Activated naive CD8-positive, alpha-beta T cell (primary cell): ENCODE data around the gene TSPAN18.

Experiments used
- H3K27ac Mint-ChIP-seq: one replicate; pipeline ENCODE4 v1.8.0; 2021; ENCODE audit warnings: mixed read lengths
- H3K27me3 Mint-ChIP-seq: one replicate; pipeline ENCODE4 v1.8.0; 2021; ENCODE audit warnings: mixed read lengths
- H3K36me3 Mint-ChIP-seq: one replicate; pipeline ENCODE4 v1.8.0; 2021; ENCODE audit warnings: mixed read lengths
- H3K4me1 Mint-ChIP-seq: one replicate; pipeline ENCODE4 v1.8.0; 2021; ENCODE audit warnings: low read depth, mixed read lengths
- H3K4me3 Mint-ChIP-seq: one replicate; pipeline ENCODE4 v1.8.0; 2021; ENCODE audit warnings: mild to moderate bottlenecking, mixed read lengths
- H3K9me3 Mint-ChIP-seq: one replicate; pipeline ENCODE4 v1.8.0; 2021; ENCODE audit warnings: low read depth, mixed read lengths

The TSPAN18 gene

DNA sequence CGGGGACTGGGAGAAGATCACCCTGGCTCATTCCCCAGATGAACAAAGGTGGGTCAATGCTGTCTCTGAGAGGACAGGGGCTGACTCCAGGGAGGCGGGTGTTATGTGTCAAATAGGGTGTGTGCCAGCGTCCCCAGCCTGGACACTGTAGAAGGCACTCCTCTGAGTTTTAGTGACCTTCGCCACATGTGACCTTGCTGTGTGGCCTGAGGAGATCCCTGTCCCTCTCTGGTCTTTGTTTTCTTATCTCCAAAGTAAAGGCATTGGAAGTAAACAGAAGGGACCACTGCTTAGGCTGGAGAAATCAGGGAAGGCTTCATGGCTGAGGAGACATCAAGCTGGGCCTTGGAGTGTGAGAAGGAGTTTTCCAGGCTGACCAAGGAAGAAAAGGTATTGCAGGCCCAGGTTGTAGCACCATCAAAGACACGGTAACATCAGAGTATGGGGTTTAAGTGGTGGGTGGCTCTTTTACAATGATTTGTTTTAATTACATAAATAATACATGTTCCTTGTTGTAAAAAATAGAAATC, 149.5 kb downstream of the TSPAN18 start:
- peaks cover 2% of the 10 kb centered on the region for H3K36me3 Mint-ChIP-seq
- H3K27me3 Mint-ChIP-seq = no peaks in the 10 kb centered on the region
- no peaks in the 10 kb centered on the region for H3K9me3 Mint-ChIP-seq
- H3K4me3 Mint-ChIP-seq = no peak overlapping the region
- H3K27ac Mint-ChIP-seq = no peak overlapping the region
- no peaks in the 10 kb centered on the region for H3K4me1 Mint-ChIP-seq

DNA sequence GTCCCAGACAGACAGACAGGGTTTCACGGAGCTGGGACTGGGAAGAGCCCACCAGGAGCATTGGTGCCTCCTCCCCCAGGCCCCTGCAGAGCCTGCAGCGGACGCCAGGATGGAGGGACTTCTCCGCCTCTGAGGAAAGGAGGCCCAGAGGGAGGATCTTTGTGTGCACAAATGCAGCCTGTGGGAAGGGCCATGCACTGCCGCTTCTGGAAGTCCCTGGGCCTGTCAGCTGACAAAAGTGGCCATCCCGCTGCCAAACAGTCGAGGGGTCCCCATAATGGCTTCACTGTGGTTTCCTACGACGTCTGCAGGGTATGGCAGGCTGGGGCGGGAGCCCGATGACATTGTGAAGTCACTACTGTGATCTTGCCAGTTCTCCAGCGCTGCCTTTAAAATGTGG, 150.1 kb downstream of the TSPAN18 start:
- H3K27me3 Mint-ChIP-seq = no peaks in the 10 kb centered on the region
- H3K36me3 Mint-ChIP-seq = no peaks in the 10 kb centered on the region
- H3K27ac Mint-ChIP-seq = no peak overlapping the region
- no peak overlapping the region for H3K4me3 Mint-ChIP-seq
- no peaks in the 10 kb centered on the region for H3K9me3 Mint-ChIP-seq
- H3K4me1 Mint-ChIP-seq = no peaks in the 10 kb centered on the region

DNA sequence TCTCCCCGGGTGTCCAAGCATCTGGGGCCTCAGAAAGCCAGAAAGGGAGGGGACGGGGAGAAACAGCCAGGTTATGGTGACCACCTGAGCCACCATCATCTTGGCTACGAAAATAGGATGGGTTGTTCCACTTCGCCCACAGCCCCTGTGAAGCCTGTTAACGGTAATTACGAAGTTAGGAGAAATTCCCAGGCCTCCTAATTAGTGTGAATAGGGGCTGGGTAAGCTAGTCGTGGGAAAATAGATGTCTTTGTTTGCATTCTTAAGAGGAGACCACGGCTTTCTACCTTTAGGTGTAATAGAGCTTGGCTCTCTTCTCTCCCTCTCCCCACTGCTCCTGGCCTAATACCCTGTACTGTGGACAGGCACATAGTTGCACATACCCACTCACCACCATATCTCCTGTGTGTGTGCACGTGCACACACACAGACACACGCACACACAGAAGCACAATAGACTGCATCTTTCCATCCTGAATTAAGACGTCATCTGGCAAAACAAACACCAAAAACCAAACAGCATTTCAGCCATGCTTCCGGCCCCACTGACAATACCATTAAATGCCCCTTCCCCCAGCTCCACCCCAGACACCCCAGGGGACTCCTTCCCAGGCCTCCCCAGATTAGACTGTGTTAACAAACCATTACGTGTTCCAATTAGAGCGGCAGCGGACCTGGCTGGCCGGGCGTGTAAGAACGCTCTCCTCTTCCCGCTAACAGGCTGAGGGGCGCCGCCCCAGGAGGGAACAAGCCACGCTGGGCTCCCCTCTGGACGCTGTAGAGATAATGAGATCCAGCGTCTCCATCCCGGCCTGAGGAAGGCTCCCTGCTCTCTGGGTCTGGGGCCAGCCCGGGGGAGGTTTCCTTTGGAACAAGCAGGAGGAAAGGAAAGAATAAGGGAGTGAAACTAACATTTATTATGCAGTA, 151.1 kb downstream of the TSPAN18 start:
- Mint-ChIP-seq H3K36me3 (no peaks in the 10 kb centered on the region), H3K27ac (no peak overlapping the region), H3K9me3 (no peaks in the 10 kb centered on the region), H3K4me3 (no peak overlapping the region), H3K27me3 (no peaks in the 10 kb centered on the region), H3K4me1 (no peaks in the 10 kb centered on the region)

DNA sequence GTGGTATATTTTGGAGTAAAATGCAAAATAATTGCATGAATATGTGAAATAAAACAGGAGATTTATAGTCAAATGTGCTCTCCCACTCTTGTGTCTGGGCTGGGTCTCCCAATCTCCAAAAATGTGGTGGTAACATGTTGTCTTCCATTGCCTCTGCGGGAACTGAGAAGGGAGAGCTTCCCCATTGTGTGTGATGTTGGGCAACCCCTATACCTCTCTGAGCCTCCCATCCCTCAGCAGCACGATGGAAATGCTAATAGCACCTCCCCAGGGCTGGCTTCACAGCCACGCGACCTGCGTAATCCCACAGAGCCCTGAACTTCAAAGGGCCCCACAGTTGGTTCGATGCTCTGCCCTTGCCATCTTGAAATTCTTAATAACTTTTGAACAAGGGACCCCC, 151.9 kb downstream of the TSPAN18 start:
- H3K36me3 Mint-ChIP-seq = no peaks in the 10 kb centered on the region
- H3K27ac Mint-ChIP-seq = no peak overlapping the region
- no peaks in the 10 kb centered on the region for H3K9me3 Mint-ChIP-seq
- no peaks in the 10 kb centered on the region for H3K4me1 Mint-ChIP-seq
- no peak overlapping the region for H3K4me3 Mint-ChIP-seq
- H3K27me3 Mint-ChIP-seq = no peaks in the 10 kb centered on the region

DNA sequence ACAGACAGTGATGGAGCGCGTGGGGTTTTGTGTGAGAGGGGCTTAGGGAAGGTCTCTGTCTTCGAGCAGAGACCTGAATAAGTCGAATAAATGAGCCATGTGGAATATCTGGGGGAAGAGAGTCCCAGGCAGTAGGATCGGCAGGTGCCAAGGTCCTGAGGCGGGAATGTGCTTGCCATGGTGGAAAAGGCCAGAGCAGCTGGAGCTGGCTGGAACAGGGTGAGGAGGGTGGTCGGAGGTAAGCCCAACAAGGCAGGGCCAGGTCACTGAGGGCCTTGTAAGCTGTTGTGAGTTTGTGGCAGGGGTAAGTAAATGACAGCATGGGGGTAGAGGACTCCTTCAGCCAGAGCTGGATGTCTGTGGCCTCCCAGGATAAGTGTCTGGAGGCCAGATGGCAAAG, 152.7 kb downstream of the TSPAN18 start:
- Mint-ChIP-seq H3K4me1 (no peaks in the 10 kb centered on the region), H3K27ac (no peak overlapping the region), H3K4me3 (no peak overlapping the region), H3K36me3 (no peaks in the 10 kb centered on the region), H3K27me3 (no peaks in the 10 kb centered on the region), H3K9me3 (no peaks in the 10 kb centered on the region)

DNA sequence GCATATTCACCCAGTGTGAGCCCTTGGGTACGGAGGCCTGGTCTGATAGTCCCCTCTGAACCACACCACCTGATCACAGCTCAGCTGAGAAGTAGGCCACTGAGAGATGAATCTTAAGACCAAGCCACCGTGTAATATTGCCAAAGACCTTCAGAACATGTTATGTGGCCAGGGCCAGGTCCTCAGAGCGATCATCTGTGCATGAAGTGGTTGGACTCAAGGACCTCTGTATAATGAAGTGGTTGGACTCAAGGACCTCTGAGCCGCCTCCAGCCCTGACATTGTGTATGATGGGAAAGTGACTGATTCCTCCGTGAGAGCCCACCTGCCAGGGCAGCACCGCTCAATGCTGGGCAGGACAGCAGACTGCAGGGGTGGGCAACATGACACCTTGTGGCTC, 153.7 kb downstream of the TSPAN18 start:
- H3K4me1 Mint-ChIP-seq = no peaks in the 10 kb centered on the region
- H3K4me3 Mint-ChIP-seq = no peak overlapping the region
- no peaks in the 10 kb centered on the region for H3K36me3 Mint-ChIP-seq
- H3K27me3 Mint-ChIP-seq = no peaks in the 10 kb centered on the region
- no peak overlapping the region for H3K27ac Mint-ChIP-seq
- H3K9me3 Mint-ChIP-seq = no peaks in the 10 kb centered on the region

DNA sequence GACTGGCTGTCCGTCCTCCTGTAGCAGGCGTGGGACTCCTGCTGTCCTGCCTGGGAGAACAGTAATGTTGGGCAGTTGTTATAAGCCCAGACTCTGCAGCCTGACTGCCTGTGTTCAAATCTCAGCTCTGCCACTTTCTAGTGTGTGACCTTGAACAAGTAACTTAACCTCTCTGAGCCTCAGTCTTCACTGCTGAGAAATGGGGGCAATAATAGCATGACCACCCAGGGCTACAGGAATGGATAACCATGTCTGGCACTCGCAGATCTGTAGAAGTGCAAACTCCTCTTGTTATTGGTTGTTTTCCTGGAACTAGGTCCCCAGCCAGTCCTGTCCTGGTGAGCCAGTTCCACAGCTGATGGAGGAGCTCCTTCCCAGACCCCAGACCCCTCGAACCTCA, 154.2 kb downstream of the TSPAN18 start:
- Mint-ChIP-seq H3K4me3 (no peak overlapping the region), H3K9me3 (no peaks in the 10 kb centered on the region), H3K27me3 (no peaks in the 10 kb centered on the region), H3K27ac (no peak overlapping the region), H3K36me3 (no peaks in the 10 kb centered on the region), H3K4me1 (no peaks in the 10 kb centered on the region)

DNA sequence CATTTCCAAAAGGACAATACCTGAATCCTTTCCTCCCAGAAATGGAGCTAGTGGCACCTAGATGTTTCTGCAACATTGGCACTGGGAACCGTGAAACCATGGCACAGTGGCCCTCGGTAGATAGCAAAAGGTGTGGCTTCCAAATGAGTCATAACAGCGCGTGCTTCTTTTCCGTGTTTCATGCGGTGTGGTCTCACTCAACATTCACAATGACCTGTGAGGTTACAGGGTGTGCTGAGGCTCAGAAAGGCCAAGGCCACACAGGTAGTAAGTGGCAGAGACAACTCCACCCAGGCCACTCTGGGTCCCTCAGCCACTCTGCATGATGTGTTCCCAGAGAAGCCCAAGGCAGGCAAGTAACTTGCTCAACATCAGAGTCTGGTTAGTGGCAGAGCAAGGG, 156.5 kb downstream of the TSPAN18 start:
- H3K36me3 Mint-ChIP-seq = no peaks in the 10 kb centered on the region
- H3K9me3 Mint-ChIP-seq = no peaks in the 10 kb centered on the region
- H3K4me3 Mint-ChIP-seq = no peak overlapping the region
- no peaks in the 10 kb centered on the region for H3K4me1 Mint-ChIP-seq
- no peak overlapping the region for H3K27ac Mint-ChIP-seq
- H3K27me3 Mint-ChIP-seq = no peaks in the 10 kb centered on the region

DNA sequence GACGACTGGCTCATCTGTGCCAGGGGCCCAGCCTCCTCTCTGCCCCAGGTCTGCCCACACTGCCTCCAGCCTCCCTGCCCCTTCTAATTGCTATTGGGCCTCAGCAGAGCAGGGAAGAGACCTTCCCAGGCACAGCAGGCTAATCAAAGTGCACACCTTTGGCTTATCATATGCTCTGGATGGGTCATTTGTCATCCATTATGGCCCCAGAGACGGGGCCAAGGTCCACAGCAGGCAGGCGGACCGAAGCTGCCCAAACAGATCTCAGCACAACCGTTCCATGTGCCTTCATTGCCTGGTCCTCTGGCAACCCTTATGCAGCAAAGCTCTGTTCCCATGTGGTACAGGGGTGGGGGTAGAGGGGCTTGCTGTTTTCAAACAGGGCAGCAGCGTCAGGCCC, 157.3 kb downstream of the TSPAN18 start:
- Mint-ChIP-seq H3K27ac (no peak overlapping the region), H3K27me3 (no peaks in the 10 kb centered on the region), H3K36me3 (peaks cover 2% of the 10 kb centered on the region), H3K4me1 (no peaks in the 10 kb centered on the region), H3K9me3 (no peaks in the 10 kb centered on the region), H3K4me3 (no peak overlapping the region)

DNA sequence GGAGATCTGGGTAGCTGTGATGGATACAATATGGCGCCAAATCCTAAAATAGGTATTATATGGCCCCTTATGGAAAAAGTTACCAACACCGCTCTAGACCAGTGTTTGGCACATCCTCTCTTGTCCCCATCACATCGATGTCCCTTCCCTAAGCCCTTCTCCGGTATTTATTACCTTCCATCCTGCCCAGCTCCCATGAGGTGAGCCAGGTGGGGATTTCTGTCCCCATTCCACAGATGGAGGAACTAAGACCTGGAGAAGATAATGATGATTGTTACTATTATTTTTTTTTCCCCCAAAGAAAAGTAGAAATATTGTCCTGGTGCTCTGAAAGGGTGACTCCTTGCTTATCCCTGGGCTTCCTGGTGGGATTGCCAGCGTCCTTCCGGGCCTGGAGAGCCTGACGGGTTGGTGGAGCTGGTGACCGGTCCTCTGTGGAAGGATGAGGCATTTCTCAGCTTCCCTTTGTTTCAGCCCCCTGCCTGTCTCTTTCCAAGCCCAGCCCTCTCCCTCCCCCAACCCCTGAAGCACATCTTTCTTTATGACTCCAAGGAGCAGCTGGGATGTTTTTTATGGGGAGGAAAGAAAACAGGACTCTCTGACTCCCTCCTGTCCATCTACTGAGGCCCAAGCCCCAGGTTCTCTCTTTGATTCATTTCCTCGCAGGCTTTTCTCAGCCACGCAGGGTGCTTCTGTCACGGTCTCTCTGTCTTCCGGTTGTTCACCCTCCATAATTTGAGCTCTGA, 158.5 kb downstream of the TSPAN18 start:
- H3K27me3 Mint-ChIP-seq = no peaks in the 10 kb centered on the region
- no peaks in the 10 kb centered on the region for H3K9me3 Mint-ChIP-seq
- no peak overlapping the region for H3K27ac Mint-ChIP-seq

DNA sequence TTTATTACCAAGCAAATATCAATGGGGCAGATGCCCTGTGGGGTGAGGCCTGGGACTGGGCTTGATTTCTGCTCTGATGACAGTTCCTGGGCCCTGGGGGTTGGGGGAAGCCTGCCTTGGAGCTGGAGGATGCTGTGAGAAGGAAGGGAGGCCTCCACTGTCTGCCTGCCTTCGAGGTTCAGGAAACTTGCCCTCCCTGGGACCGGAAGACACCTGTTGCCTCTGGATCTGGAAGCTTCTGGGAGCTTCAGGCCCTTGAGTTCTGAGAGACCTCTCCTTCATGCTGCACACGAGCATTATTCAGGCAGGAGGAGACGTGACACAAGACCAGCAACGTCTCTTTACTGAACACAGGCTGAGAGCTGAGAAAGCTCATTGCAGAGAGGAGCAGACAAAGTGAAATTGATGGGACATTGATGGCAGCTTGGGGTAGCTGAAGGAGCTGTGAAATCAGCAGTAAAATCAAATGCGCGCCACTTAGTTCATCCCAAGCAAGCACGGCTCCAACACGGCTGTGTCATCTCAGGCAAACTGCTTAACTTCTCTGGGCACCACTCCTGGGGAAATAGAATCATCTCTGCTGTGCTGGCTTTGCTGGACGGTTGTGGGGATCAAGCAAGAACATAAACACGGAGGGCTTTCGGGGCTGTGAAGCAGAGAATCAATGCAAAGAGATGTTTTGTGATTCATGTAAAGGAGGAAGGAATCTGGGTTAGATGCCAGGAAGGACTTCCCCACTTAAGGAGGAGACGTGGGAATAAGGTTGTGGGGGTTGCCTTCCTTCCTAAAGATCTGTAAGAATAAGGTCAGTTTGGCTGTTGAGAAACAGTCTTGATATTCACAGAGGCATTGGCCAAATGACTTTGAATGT, 159.4 kb downstream of the TSPAN18 start:
- Mint-ChIP-seq H3K4me3 (no peak overlapping the region), H3K27me3 (no peaks in the 10 kb centered on the region), H3K36me3 (peaks cover 2% of the 10 kb centered on the region), H3K9me3 (no peaks in the 10 kb centered on the region), H3K4me1 (no peaks in the 10 kb centered on the region), H3K27ac (no peak overlapping the region)

More for the DNA sequence above, 158.5 kb downstream of the TSPAN18 start:
- Mint-ChIP-seq H3K4me3 (no peak overlapping the region), H3K36me3 (peaks cover 2% of the 10 kb centered on the region), H3K4me1 (no peaks in the 10 kb centered on the region)

DNA sequence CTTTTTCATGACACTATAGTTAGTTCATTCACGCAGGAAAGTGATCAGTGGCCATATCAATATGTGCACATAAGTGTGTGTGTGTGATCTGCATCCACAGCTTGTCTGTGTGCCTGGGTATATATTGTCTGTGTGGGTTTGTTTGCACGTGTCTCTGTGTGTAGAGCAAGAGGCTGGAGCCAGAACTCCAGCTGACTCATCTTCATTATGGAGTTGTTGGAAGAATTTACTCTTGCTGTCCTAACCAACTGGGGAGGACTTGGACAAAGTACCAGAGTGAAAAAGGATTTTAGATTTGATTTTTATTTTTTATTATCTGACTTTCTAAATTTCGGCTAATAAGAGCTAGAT, 160.0 kb downstream of the TSPAN18 start:
- Mint-ChIP-seq H3K9me3 (no peaks in the 10 kb centered on the region), H3K27me3 (no peaks in the 10 kb centered on the region), H3K36me3 (peaks cover 2% of the 10 kb centered on the region), H3K4me3 (no peak overlapping the region), H3K27ac (no peak overlapping the region), H3K4me1 (no peaks in the 10 kb centered on the region)

DNA sequence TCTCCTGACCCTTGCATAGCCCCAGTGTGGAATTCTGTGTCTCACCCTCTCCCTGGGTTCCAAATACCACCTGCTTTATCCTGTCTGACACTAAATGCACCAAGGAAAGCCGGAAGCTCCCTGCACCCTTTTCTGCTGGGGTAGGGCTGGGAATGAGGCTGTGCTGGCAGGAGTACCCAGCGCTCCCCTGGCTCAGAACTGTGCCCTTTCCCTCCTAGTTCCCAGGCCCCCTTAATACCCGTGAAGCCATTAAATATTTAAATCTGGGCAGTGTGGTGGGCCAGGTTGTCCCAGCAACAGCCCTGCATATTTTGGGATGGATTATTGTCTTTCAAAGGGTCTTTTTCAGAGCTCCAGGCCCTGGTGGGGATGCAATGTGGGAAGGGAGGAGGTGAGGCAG, 160.9 kb downstream of the TSPAN18 start:
- Mint-ChIP-seq H3K36me3 (peaks cover 2% of the 10 kb centered on the region), H3K4me3 (no peak overlapping the region), H3K9me3 (no peaks in the 10 kb centered on the region), H3K27ac (no peak overlapping the region), H3K4me1 (no peaks in the 10 kb centered on the region), H3K27me3 (no peaks in the 10 kb centered on the region)

DNA sequence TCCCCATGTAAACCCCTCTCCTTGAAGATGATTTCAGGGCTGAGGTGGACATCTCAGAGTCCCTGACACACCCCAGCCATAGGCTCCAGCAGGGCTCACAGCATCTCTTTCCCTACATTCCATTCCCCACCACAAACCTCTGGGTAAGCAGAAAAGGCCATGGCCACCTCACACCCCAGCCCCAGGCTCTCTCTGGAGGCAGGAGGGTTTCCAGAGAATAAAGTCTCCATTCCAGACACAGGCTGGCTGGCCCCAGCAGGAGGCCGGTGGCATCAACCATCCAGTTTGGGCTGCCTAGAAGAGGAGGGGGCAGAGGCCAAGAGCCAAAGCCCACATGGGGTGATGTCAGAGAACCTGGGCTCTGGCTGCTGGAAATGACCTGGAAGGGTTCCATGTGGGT, 162.5 kb downstream of the TSPAN18 start:
- Mint-ChIP-seq H3K27ac (no peak overlapping the region), H3K27me3 (no peaks in the 10 kb centered on the region), H3K9me3 (no peaks in the 10 kb centered on the region), H3K4me1 (no peaks in the 10 kb centered on the region), H3K4me3 (no peak overlapping the region), H3K36me3 (peaks cover 2% of the 10 kb centered on the region)

DNA sequence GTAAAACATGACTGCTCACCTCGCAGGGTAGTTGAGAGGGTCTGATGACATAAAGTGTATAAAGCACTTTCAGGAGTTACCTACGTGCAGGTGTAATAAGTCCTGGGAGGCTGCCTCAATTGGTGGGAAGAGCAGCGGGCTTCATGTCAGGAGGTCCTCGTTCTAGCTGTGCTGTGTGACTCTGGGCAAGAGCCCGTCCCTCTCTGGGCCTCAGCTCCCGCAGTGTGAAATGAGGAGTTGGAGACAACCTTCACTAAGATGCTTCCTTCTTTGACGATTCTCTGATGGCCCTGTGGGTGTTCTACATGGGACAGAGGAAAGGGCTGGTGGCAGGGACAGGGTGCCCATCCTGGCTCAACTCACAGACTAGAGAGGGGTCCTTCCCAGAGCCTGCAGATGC, 166.1 kb downstream of the TSPAN18 start:
- Mint-ChIP-seq H3K36me3 (peaks cover 5% of the 10 kb centered on the region), H3K27me3 (no peaks in the 10 kb centered on the region), H3K9me3 (no peaks in the 10 kb centered on the region), H3K4me1 (no peaks in the 10 kb centered on the region), H3K27ac (no peak overlapping the region), H3K4me3 (no peak overlapping the region)
